ENCODE data around the gene SLC35B4.
"Not testable (repeated sequence)": the region's sequence is repeated elsewhere in the genome, so short reads cannot be mapped to it uniquely, and the experiment has no call there.

The SLC35B4 gene

GRCh38 chr7:134295982-134296381 is 20.7 kb downstream of the SLC35B4 start:
- not testable (repeated sequence) for FAIRE-seq

GRCh38 chr7:134293002-134293740 is 23.6 kb downstream of the SLC35B4 start:
- no peak for DNase-seq (ENCODE audit: insufficient read length, low spot score)

More at GRCh38 chr7:134295982-134296381, 20.7 kb downstream of the SLC35B4 start:
- not testable (repeated sequence) for DNase-seq (ENCODE audit: insufficient read length, low spot score)

GRCh38 chr7:134290286-134290685 is 26.4 kb downstream of the SLC35B4 start:
- DNase-seq (ENCODE audit: insufficient read length, low spot score) (no peak), FAIRE-seq (no peak)

More at GRCh38 chr7:134293002-134293740, 23.6 kb downstream of the SLC35B4 start:
- FAIRE-seq, result no peak

- FAIRE-seq, result no peak
- no peak for DNase-seq (ENCODE audit: insufficient read length, low spot score)
These were observed 26.9 kb downstream of the SLC35B4 start for GRCh38 chr7:134289841-134290240.

GRCh38 chr7:134289423-134289822 is 27.3 kb downstream of the SLC35B4 start:
- no peak for DNase-seq (ENCODE audit: insufficient read length, low spot score)
- FAIRE-seq, result no peak

GRCh38 chr7:134287916-134288659 is 28.6 kb downstream of the SLC35B4 start:
- no peak for FAIRE-seq
- DNase-seq (ENCODE audit: insufficient read length, low spot score), result no peak

GRCh38 chr7:134284952-134285351 is 31.8 kb downstream of the SLC35B4 start:
- FAIRE-seq (no peak), DNase-seq (ENCODE audit: insufficient read length, low spot score) (no peak)

- DNase-seq (ENCODE audit: insufficient read length, low spot score) (no peak), FAIRE-seq (no peak)
These were observed 32.7 kb downstream of the SLC35B4 start for GRCh38 chr7:134284011-134284410.

- no peak for FAIRE-seq
- no peak for DNase-seq (ENCODE audit: insufficient read length, low spot score)
These were observed 36.2 kb downstream of the SLC35B4 start for GRCh38 chr7:134280508-134280907.

GRCh38 chr7:134279898-134280297 is 36.8 kb downstream of the SLC35B4 start:
- DNase-seq (ENCODE audit: insufficient read length, low spot score), result no peak
- no peak for FAIRE-seq

GRCh38 chr7:134279336-134279735 is 37.4 kb downstream of the SLC35B4 start:
- no peak for DNase-seq (ENCODE audit: insufficient read length, low spot score)
- FAIRE-seq, result no peak

- no peak for FAIRE-seq
These were observed 38.1 kb downstream of the SLC35B4 start for GRCh38 chr7:134278502-134279153.

GRCh38 chr7:134276951-134277350 is 39.8 kb downstream of the SLC35B4 start:
- DNase-seq (ENCODE audit: insufficient read length, low spot score) (no peak), FAIRE-seq (no peak)

More at GRCh38 chr7:134278502-134279153, 38.1 kb downstream of the SLC35B4 start:
- DNase-seq (ENCODE audit: insufficient read length, low spot score), result no peak

- FAIRE-seq (no peak), DNase-seq (ENCODE audit: insufficient read length, low spot score) (no peak)
These were observed 54.4 kb downstream of the SLC35B4 start for GRCh38 chr7:134262322-134262721.

- no peak for FAIRE-seq
These were observed 60.9 kb downstream of the SLC35B4 start for GRCh38 chr7:134255814-134256213.

GRCh38 chr7:134254311-134254710 is 62.4 kb downstream of the SLC35B4 start:
- FAIRE-seq (no peak), DNase-seq (ENCODE audit: insufficient read length, low spot score) (no peak)

More at GRCh38 chr7:134255814-134256213, 60.9 kb downstream of the SLC35B4 start:
- no peak for DNase-seq (ENCODE audit: insufficient read length, low spot score)

- DNase-seq (ENCODE audit: insufficient read length, low spot score) (no peak), FAIRE-seq (no peak)
These were observed 68.5 kb downstream of the SLC35B4 start for GRCh38 chr7:134248196-134248595.

GRCh38 chr7:134246761-134247160 is 70.0 kb downstream of the SLC35B4 start:
- DNase-seq (ENCODE audit: insufficient read length, low spot score) (no peak), FAIRE-seq (no peak)

- no peak for FAIRE-seq
- DNase-seq (ENCODE audit: insufficient read length, low spot score), result no peak
These were observed 70.4 kb downstream of the SLC35B4 start for GRCh38 chr7:134246347-134246746.

GRCh38 chr7:134245253-134245652 is 71.5 kb downstream of the SLC35B4 start:
- DNase-seq (ENCODE audit: insufficient read length, low spot score) (no peak), FAIRE-seq (no peak)
